Fibroblast of lung (primary cell): Measurements from ENCODE around the gene BIN1.

Experiments
- EZH2 ChIP-seq: IDR thresholded peaks from 2 replicates; pipeline ENCODE4 v1.5.1; 2012; ENCODE audit warnings: low read length, control low read depth, mild to moderate bottlenecking; ENCODE audit errors: missing control alignments
- TF ChIP-seq, protein P1 (sequence below), 2 donors: IDR thresholded peaks in 1 of 2; conservative IDR thresholded peaks in 1 of 2; 1 replicate in 1 of 2; 2 replicates in 1 of 2; pipeline ENCODE4 v1.5.1; 2011 to 2012; ENCODE audit warnings: low read length in 2 of 2, control low read depth in 1 of 2, inconsistent platforms in 1 of 2, low read depth in 1 of 2, mild to moderate bottlenecking in 1 of 2

- TF ChIP-seq, protein P1, sequence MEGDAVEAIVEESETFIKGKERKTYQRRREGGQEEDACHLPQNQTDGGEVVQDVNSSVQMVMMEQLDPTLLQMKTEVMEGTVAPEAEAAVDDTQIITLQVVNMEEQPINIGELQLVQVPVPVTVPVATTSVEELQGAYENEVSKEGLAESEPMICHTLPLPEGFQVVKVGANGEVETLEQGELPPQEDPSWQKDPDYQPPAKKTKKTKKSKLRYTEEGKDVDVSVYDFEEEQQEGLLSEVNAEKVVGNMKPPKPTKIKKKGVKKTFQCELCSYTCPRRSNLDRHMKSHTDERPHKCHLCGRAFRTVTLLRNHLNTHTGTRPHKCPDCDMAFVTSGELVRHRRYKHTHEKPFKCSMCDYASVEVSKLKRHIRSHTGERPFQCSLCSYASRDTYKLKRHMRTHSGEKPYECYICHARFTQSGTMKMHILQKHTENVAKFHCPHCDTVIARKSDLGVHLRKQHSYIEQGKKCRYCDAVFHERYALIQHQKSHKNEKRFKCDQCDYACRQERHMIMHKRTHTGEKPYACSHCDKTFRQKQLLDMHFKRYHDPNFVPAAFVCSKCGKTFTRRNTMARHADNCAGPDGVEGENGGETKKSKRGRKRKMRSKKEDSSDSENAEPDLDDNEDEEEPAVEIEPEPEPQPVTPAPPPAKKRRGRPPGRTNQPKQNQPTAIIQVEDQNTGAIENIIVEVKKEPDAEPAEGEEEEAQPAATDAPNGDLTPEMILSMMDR (conservative IDR thresholded peaks at IDR 0.05 in 1 of 2, IDR thresholded peaks at IDR 0.05 in 1 of 2; ENCODE audit: low read depth in 1 of 2, low read length in 2 of 2): no peak
- TF ChIP-seq EZH2: no peak
Observed at GRCh38 chr2:127155028-127155581, 48.2 kb upstream of the BIN1 start.
